GM23338 (cell line): Measurements from ENCODE around the gene SEMG1. TPM values are rescaled to one million over a fixed set of nuclear protein-coding genes. Genes with fewer than 3 reads are reported as not detected.

Experiments
- ATAC-seq: fragments of 200-7000 bp; cut with Tn5 transposase; 3 replicates; pipeline ENCODE4 v1.9.1; 2020
- DNase-seq: peaks from one replicate; pipeline ENCODE4 v3.0.0-alpha.2; 2015; ENCODE audit warnings: low spot score
- H2AFZ ChIP-seq: fragments of 200-600 bp; sonication (generic); 2 replicates; pipeline ENCODE4 v1.8.0; 2016; ENCODE audit warnings: antibody characterized with exemption, mild to moderate bottlenecking, moderate library complexity
- H3F3A ChIP-seq: fragments of 200-600 bp; sonication (generic); replicated peaks from 2 replicates; pipeline ENCODE4 v1.8.0; 2017; ENCODE audit warnings: antibody characterized with exemption, mixed run types, low read depth
- H3K27ac ChIP-seq: fragments of 200-600 bp; sonication (generic); 2 replicates; pipeline ENCODE4 v1.6.1; 2016; ENCODE audit warnings: low read depth
- H3K27me3 ChIP-seq: fragments of 200-600 bp; sonication (generic); 2 replicates; pipeline ENCODE4 v1.8.0; 2016; ENCODE audit warnings: mild to moderate bottlenecking, mixed run types, moderate library complexity; ENCODE audit not compliant: insufficient read depth
- H3K36me3 ChIP-seq: fragments of 200-600 bp; sonication (generic); 2 replicates; pipeline ENCODE4 v1.8.0; 2016; ENCODE audit warnings: mild to moderate bottlenecking; ENCODE audit not compliant: insufficient read depth
- H3K4me1 ChIP-seq: fragments of 200-600 bp; sonication (generic); 2 replicates; pipeline ENCODE4 v1.8.0; 2016; ENCODE audit warnings: mild to moderate bottlenecking, moderate library complexity; ENCODE audit not compliant: insufficient read depth
- H3K4me2 ChIP-seq: fragments of 200-600 bp; sonication (generic); 2 replicates; pipeline ENCODE4 v1.7.1; 2017; ENCODE audit warnings: mixed run types
- H3K4me3 ChIP-seq: fragments of 200-600 bp; sonication (generic); 2 replicates; pipeline ENCODE4 v1.6.1; 2016; ENCODE audit warnings: mixed run types
- H3K79me2 ChIP-seq: fragments of 200-600 bp; sonication (generic); replicated peaks from 2 replicates; pipeline ENCODE4 v1.8.0; 2017; ENCODE audit warnings: mild to moderate bottlenecking; ENCODE audit not compliant: insufficient read depth
- H3K9me2 ChIP-seq: fragments of 200-600 bp; sonication (generic); 2 replicates; pipeline ENCODE4 v1.8.0; 2017; ENCODE audit not compliant: insufficient read depth
- H4K20me1 ChIP-seq: fragments of 200-600 bp; sonication (generic); replicated peaks from 2 replicates; pipeline ENCODE4 v1.8.0; 2017; ENCODE audit warnings: mild to moderate bottlenecking; ENCODE audit not compliant: insufficient read depth
- H3K27ac Mint-ChIP-seq: 2 replicates; pipeline ENCODE4 v1.8.0; 2020; ENCODE audit warnings: inconsistent platforms, mild to moderate bottlenecking, moderate library complexity, mixed read lengths
- H3K27me3 Mint-ChIP-seq: 3 replicates; pipeline ENCODE4 v1.8.0; 2022; ENCODE audit warnings: low read depth, mild to moderate bottlenecking, moderate library complexity, mixed read lengths, inconsistent platforms; ENCODE audit not compliant: insufficient read depth, poor library complexity
- H3K36me3 Mint-ChIP-seq: 3 replicates; pipeline ENCODE4 v1.8.0; 2021; ENCODE audit warnings: low read depth, mild to moderate bottlenecking, inconsistent platforms, moderate library complexity, mixed read lengths
- H3K4me1 Mint-ChIP-seq: 3 replicates; pipeline ENCODE4 v1.8.0; 2020; ENCODE audit warnings: mild to moderate bottlenecking, inconsistent platforms, mixed read lengths
- H3K4me3 Mint-ChIP-seq: 3 replicates; pipeline ENCODE4 v1.8.0; 2021; ENCODE audit warnings: moderate library complexity, mild to moderate bottlenecking, inconsistent platforms, mixed read lengths
- H3K9me3 Mint-ChIP-seq: 3 replicates; pipeline ENCODE4 v1.8.0; 2020; ENCODE audit warnings: moderate library complexity, mild to moderate bottlenecking, inconsistent platforms, mixed read lengths
- CTCF ChIP-seq, 2 experiments: fragments of 200-600 bp in 1 of 2; sonication (generic) in 1 of 2; conservative IDR thresholded peaks; 2 replicates each; pipeline versions ENCODE4 v1.5.1 to v1.6.1; 2016 to 2017; ENCODE audit warnings: antibody characterized with exemption in 2 of 2, low read depth in 2 of 2, mild to moderate bottlenecking in 2 of 2, moderate library complexity in 1 of 2
- ETS1 ChIP-seq: IDR thresholded peaks from 2 replicates; pipeline ENCODE4 v1.6.1; 2016; ENCODE audit warnings: antibody characterized with exemption
- EZH2phosphoT487 ChIP-seq: fragments of 200-600 bp; sonication (generic); IDR thresholded peaks from one replicate; pipeline ENCODE4 v1.8.1; 2018; ENCODE audit warnings: antibody characterized with exemption; ENCODE audit not compliant: unreplicated experiment
- POLR2AphosphoS5 ChIP-seq: IDR thresholded peaks from 2 replicates; pipeline ENCODE4 v1.6.1; 2016; ENCODE audit warnings: antibody characterized with exemption, low read depth
- polyA plus RNA-seq: library from polyadenylated mRNA; unstranded; fragments of >200 nt; fragmentation: Nextera tagmentation; extraction: Ambion mirVana; gene quantifications from 2 replicates; pipeline ENCODE4 v1.2.1, GENCODE V29; 2016
- total RNA-seq: library from RNA; depleted of rRNA; stranded (reverse); fragments of >200 nt; shearing (Covaris generic); gene quantifications from 2 replicates; pipeline ENCODE4 v1.2.3, GENCODE V29; 2014
- TF ChIP-seq, protein P1 (sequence below): IDR thresholded peaks from one replicate; pipeline ENCODE4 v1.6.1; 2018; ENCODE audit warnings: antibody characterized with exemption; ENCODE audit not compliant: unreplicated experiment

The SEMG1 gene
- total and polyA plus RNA-seq, 2 experiments from 2014 or later, result 3.3 to 5.7 TPM

DNA sequence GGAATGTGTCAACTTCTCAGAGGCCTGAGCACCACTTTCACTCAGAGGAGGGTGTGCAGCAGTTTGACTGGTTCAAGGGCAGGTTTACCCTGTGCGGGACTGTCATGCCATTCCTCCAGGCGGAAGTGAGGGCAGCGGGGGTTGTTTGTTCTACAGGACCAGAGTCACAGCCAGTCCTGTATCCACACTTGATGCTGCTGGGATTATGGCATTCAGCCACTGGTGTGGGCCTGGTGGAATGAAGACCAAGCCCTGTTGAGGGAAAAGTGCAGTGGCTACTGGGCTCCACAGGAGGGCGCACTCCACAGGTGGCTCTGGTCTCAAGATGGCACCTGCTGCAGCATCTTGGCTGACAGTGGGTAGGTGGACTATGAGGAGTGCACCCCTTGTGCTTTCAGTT is 29.2 kb downstream of the SEMG1 start:
- H3K36me3 ChIP-seq, result no peaks in the 10 kb centered on the region
- H2AFZ ChIP-seq, result peak overlapping the region; percentile 50; the same call in 1 of the 2 replicates
- H3K4me1 ChIP-seq, result no peaks in the 10 kb centered on the region
- no peak overlapping the region for H3K27ac ChIP-seq
- no peak overlapping the region for H3K27ac Mint-ChIP-seq
- TF ChIP-seq ETS1 (no peak), CTCF (conservative IDR thresholded peaks at IDR 0.05; ENCODE audit: low read depth in 2 of 2) (peak; percentile 88 to 97)
- no peaks in the 10 kb centered on the region for H3K36me3 Mint-ChIP-seq
- peak; percentile 79 for DNase-seq
- no peaks in the 10 kb centered on the region for H3K79me2 ChIP-seq
- H3K4me2 ChIP-seq, result no peak overlapping the region
- no peaks in the 10 kb centered on the region for H3F3A ChIP-seq
- no peaks in the 10 kb centered on the region for H4K20me1 ChIP-seq
- no peak overlapping the region for H3K4me3 ChIP-seq
- H3K4me3 Mint-ChIP-seq, result no peak overlapping the region
- H3K9me2 ChIP-seq, result no peaks in the 10 kb centered on the region
- ATAC-seq, result peak; percentile 99
- H3K4me1 Mint-ChIP-seq, result no peaks in the 10 kb centered on the region
- peaks cover 4% of the 10 kb centered on the region for H3K27me3 Mint-ChIP-seq
- H3K27me3 ChIP-seq, result no peaks in the 10 kb centered on the region
- no peaks in the 10 kb centered on the region; the same call in 2 of the 3 replicates for H3K9me3 Mint-ChIP-seq

- Histone ChIP-seq H3K9me2 (no peaks in the 10 kb centered on the region), H3F3A (no peaks in the 10 kb centered on the region), H3K4me1 (no peaks in the 10 kb centered on the region), H3K27ac (no peak overlapping the region), H3K36me3 (no peaks in the 10 kb centered on the region), H3K4me3 (no peak overlapping the region), H3K27me3 (no peaks in the 10 kb centered on the region), H4K20me1 (no peaks in the 10 kb centered on the region), H3K4me2 (no peak overlapping the region), H3K79me2 (no peaks in the 10 kb centered on the region), H2AFZ (no peak overlapping the region)
- no peak overlapping the region for H3K27ac Mint-ChIP-seq
- no peaks in the 10 kb centered on the region; the same call in 2 of the 3 replicates for H3K9me3 Mint-ChIP-seq
- ATAC-seq (no peak), DNase-seq (no peak)
- no peaks in the 10 kb centered on the region for H3K27me3 Mint-ChIP-seq
- TF ChIP-seq CTCF (conservative IDR thresholded peaks at IDR 0.05; ENCODE audit: low read depth in 2 of 2), result no peak
- TF ChIP-seq EZH2phosphoT487, result no peak
- TF ChIP-seq POLR2AphosphoS5, result no peak
- TF ChIP-seq, protein P1, sequence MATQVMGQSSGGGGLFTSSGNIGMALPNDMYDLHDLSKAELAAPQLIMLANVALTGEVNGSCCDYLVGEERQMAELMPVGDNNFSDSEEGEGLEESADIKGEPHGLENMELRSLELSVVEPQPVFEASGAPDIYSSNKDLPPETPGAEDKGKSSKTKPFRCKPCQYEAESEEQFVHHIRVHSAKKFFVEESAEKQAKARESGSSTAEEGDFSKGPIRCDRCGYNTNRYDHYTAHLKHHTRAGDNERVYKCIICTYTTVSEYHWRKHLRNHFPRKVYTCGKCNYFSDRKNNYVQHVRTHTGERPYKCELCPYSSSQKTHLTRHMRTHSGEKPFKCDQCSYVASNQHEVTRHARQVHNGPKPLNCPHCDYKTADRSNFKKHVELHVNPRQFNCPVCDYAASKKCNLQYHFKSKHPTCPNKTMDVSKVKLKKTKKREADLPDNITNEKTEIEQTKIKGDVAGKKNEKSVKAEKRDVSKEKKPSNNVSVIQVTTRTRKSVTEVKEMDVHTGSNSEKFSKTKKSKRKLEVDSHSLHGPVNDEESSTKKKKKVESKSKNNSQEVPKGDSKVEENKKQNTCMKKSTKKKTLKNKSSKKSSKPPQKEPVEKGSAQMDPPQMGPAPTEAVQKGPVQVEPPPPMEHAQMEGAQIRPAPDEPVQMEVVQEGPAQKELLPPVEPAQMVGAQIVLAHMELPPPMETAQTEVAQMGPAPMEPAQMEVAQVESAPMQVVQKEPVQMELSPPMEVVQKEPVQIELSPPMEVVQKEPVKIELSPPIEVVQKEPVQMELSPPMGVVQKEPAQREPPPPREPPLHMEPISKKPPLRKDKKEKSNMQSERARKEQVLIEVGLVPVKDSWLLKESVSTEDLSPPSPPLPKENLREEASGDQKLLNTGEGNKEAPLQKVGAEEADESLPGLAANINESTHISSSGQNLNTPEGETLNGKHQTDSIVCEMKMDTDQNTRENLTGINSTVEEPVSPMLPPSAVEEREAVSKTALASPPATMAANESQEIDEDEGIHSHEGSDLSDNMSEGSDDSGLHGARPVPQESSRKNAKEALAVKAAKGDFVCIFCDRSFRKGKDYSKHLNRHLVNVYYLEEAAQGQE, result no peak
- H3K36me3 Mint-ChIP-seq, result no peaks in the 10 kb centered on the region
- H3K4me1 Mint-ChIP-seq, result no peaks in the 10 kb centered on the region
- H3K4me3 Mint-ChIP-seq, result no peak overlapping the region
Measured at GRCh38 chr20:45238139-45238538, 31.3 kb downstream of the SEMG1 start.
